Neural progenitor cell (in vitro differentiated cells): Measurements from ENCODE around the gene MYCBP2.

Experiments
- CTCF ChIP-seq: fragments of 200-600 bp; sonication (generic); IDR thresholded peaks from 2 replicates; pipeline ENCODE4 v1.5.1; 2017; ENCODE audit warnings: antibody characterized with exemption, mild to moderate bottlenecking
- EZH2 ChIP-seq: fragments of 200-600 bp; sonication (generic); IDR thresholded peaks from 2 replicates; pipeline ENCODE4 v1.6.1; 2017; ENCODE audit warnings: antibody characterized with exemption, mild to moderate bottlenecking, moderate library complexity
- EZH2phosphoT487 ChIP-seq: fragments of 200-600 bp; sonication (generic); IDR thresholded peaks from 2 replicates; pipeline ENCODE4 v1.6.1; 2017; ENCODE audit warnings: antibody characterized with exemption

GRCh38 chr13:77207943-77208342 lies 119.0 kb downstream of the MYCBP2 start:
- TF ChIP-seq CTCF = no peak
- TF ChIP-seq EZH2 = no peak
- no peak for TF ChIP-seq EZH2phosphoT487
